Right renal cortex interstitium (tissue), 3 donors: ENCODE data around the gene CFAP100. TPM values are rescaled to one million over a fixed set of nuclear protein-coding genes. Genes with fewer than 3 reads are reported as not detected.

ENCODE experiments used
- DNase-seq, 3 donors: peaks; one replicate each; pipeline ENCODE4 v3.0.0-alpha.2; 2013; ENCODE audit warnings: low read depth in 3 of 3, low spot score in 2 of 3
- polyA plus RNA-seq, 3 donors: library from polyadenylated mRNA; unstranded; fragments of 120-200 nt; gene quantifications; one replicate each; pipeline ENCODE4 v1.2.1, GENCODE V29; 2013; ENCODE audit not compliant: insufficient read length in 3 of 3

The CFAP100 gene
- polyA plus RNA-seq, 3 donors: 0.53 to 1.1 (median 0.55) TPM

GRCh38 chr3:126356373-126357264 lies 38.1 kb upstream of the CFAP100 start:
- DNase-seq: no peak

DNA sequence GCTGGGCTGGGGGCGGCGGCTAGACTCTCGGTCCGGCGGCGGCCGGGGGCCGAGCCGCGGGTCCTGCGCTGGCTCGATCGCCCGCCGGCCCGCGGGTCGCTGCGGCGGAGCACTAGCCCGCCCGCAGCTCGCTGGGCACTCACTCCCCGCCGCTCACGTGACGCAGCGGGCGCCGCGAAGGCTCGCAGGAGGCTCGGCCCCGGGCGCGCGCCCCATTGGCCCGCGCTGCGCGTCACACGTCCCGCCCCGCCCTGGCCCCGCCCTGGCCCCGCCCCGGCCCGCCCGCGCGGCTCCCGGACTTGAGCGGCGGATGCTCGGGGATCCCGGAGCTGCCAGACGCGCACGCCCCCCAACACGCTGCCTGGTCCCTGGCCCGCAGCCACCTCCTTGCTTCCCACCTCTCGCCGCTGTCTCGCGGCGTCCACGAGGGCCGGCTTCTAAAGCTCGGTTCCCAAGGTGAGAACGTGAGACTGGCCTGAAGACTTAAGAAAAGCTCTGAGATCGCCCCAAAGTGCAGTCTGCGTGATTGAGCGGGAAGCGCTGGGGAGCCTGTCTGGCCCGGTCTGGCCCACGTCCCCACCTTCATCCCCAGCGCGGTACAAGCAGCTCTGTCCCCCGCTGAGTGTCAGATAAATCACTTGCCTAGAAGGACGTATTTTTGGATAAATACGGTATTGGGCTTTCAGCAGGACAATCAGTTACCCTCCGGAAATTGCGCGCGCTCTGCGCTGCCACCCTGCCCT lies 37.2 kb upstream of the CFAP100 start, which contains the start of gene KLF15:
Gene KLF15, minus strand, starts transcription at position 114 of the 743 bp plus-strand sequence. CDS start 4,486 bp downstream, outside the sequence.
- peak in 1 of 3 donors; percentile 58 for DNase-seq

GRCh38 chr3:126358038-126358815 lies 36.5 kb upstream of the CFAP100 start:
- DNase-seq: no peak

DNA sequence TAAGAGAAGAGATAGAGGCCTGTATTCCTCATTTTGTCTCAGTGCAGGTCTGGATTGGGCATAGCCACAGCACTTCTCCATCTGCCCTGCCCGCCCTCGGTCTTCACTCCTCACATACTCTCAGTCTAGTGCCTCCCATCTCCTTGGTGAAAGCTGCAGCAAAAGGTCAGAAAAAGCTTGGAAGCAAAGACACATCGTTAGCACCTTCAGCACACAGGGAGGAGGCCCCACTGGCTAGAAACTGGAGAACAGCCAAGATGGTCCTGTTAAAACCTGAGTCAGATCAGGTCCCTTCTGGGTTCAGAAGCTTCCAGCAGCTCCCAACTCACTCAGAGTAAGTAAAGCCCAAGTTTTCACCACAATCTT lies 35.9 kb upstream of the CFAP100 start:
- DNase-seq: no peak

DNA sequence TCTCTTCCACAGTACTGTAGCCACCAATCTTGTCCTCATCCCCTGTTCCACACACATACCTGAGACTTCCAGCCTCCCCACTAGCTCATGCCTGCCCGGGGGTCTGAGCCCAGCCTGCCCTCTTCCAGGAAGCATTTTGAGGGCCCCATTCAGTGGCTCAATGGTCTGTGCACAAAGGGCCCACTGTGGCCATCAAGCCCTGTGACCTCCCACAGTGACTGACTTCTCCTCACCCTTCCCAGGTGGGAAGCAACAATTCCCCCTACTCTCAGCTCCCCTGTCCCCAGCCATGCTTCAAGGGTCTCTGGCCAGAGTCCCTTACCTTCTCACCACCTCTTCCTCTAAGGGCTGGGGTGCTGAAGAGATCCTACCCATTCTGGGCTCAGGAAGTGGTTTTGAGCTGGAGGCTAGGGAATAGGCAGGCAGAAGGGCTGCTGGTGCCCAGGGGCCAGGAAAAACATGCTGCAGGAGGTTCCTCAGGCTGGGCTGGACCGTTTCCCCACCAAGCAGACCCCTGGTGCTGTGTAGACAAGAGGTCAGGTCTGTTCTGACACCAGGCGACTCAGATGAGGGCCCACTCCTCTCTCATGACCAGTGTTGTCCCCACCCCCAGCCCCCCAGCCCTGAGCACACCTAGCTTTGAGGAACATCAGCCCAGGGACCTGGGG lies 34.5 kb upstream of the CFAP100 start:
- no peak for DNase-seq

DNA sequence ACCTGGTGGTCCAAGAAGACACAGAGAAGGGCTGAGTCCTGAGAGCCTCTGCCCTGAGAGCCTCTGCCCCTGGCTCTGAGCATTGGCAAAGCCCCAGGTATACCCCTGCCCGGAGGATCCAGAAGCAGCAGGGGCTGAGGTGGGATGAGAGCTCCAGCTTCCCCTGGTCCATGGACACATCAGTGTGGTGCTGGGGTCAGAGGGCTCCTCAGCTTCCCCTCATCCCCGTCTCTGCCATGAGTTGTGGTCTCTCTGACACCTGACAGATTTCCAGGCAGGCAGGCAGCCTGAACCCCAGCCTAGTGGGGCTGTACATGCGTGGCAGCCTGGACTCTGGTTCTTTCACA lies 34.0 kb upstream of the CFAP100 start:
- no peak for DNase-seq

GRCh38 chr3:126361211-126361610 lies 33.5 kb upstream of the CFAP100 start:
- no peak for DNase-seq

GRCh38 chr3:126364130-126364695 lies 30.5 kb upstream of the CFAP100 start:
- no peak for DNase-seq

- no peak for DNase-seq
Measured at GRCh38 chr3:126364731-126365301, 29.9 kb upstream of the CFAP100 start.

- no peak for DNase-seq
Measured at GRCh38 chr3:126365351-126366277, 29.1 kb upstream of the CFAP100 start.

- no peak for DNase-seq
Measured at GRCh38 chr3:126367316-126367805, 27.3 kb upstream of the CFAP100 start.

DNA sequence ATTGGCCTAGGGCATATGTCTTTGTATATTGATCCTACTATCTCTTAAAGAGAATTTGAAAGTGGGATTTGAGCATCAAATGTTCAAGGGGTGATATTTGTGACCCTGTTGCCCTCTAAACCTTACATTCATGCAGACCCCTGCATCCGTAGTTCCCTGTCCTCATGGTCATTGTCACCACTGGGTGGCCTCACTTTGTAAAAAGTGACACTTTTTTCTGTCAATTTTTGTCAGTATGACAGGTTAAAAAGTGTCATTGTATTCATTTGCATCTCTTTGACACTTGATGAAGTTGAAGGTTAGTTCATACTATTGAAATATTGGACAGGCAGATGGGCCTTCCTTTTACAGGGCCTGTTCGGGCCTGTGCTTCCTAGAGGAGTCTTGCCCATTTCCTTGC lies 25.2 kb upstream of the CFAP100 start:
- DNase-seq: no peak

DNA sequence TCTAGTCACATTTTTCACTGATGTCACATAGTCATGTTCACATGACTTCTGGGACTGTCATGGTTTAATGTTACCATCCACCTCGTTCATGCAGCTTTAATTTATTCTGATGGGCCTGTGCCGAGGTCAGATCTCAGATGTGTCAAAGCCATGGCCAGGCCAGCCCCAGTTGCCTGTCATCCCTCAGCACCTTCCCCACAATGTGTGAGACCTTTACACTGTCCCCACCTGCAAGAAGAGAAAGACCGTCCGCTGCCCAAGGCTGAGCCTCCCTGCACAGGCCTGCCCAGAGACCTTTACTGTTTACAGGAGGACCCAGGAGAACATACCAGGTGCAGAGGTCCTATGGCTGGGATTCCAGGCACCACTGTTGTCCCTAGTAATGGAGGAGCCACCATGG lies 24.7 kb upstream of the CFAP100 start:
- DNase-seq: no peak

DNA sequence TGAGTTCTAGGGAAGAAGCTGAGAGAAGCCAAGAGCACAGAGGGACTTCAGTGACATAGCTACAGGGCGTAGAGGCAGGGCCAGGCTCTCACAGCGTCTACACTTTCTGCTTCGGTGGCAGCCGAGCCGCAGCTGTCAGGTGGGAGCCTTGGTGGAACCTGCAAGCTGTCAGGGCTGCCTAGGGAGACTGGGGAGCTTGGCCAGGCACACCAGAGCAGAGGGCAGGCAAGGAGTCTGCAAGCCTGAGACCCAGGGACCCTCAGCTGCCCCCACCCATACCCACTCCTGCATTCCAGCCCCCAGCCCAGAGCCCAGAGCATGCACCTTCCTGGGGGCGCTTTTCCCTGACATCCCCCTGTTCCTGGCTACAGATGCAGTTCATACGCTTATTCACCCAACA lies 24.1 kb upstream of the CFAP100 start:
- DNase-seq: no peak

GRCh38 chr3:126371096-126371705 lies 23.5 kb upstream of the CFAP100 start:
- no peak for DNase-seq

GRCh38 chr3:126372413-126373145 lies 22.1 kb upstream of the CFAP100 start:
- no peak for DNase-seq

DNA sequence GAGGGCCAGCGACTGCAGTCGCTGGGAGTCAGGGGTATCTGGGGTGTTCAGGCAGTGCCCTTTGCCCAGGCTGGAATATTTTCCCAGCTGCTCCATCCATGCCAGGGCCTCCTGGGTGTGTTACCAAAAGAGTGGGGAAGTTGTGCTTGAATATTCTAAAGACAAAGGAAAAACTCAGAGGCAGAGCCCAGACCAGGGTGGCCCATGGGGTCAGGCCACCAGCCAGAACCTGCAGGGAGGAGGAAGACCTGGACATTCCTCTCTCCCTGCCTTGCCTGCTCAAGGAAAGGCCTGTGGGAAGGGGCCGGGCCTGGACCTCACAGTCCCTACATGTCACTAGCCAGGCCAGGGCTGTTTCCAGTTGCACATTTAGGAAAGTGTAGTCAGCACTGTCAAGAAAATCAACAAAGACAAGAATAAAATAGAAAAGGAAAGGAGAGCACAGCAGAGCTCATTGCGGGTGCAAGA lies 21.5 kb upstream of the CFAP100 start:
- no peak for DNase-seq
